ENCODE measurements around the gene IGSF9.

- TF ChIP-seq, protein P1, sequence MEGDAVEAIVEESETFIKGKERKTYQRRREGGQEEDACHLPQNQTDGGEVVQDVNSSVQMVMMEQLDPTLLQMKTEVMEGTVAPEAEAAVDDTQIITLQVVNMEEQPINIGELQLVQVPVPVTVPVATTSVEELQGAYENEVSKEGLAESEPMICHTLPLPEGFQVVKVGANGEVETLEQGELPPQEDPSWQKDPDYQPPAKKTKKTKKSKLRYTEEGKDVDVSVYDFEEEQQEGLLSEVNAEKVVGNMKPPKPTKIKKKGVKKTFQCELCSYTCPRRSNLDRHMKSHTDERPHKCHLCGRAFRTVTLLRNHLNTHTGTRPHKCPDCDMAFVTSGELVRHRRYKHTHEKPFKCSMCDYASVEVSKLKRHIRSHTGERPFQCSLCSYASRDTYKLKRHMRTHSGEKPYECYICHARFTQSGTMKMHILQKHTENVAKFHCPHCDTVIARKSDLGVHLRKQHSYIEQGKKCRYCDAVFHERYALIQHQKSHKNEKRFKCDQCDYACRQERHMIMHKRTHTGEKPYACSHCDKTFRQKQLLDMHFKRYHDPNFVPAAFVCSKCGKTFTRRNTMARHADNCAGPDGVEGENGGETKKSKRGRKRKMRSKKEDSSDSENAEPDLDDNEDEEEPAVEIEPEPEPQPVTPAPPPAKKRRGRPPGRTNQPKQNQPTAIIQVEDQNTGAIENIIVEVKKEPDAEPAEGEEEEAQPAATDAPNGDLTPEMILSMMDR (IDR thresholded peaks at IDR 0.05): no peak
- no peak for TF ChIP-seq POLR2A (IDR thresholded peaks at IDR 0.05)
These were observed 62.9 kb downstream of the IGSF9 start for GRCh38 chr1:159882527-159882862.

Data from thyroid gland (tissue), 4 donors.